SK-N-SH (cell line): ENCODE measurements around the gene TPCN2.

Source experiments
- CHD2 ChIP-seq: fragments of 150-350 bp; IDR thresholded peaks from 2 replicates; pipeline ENCODE4 v1.6.1; 2018; ENCODE audit warnings: low read length; ENCODE audit not compliant: partially characterized antibody
- EZH2phosphoT487 ChIP-seq: fragments of 200-600 bp; sonication (generic); IDR thresholded peaks from 2 replicates; pipeline ENCODE4 v1.6.1; 2017; ENCODE audit warnings: low read depth, mixed run types, mild to moderate bottlenecking, antibody characterized with exemption, moderate library complexity, borderline replicate concordance
- JUND ChIP-seq: IDR thresholded peaks from 2 replicates; pipeline ENCODE4 v1.4.0; 2012
- NRF1 ChIP-seq: IDR thresholded peaks from 2 replicates; pipeline ENCODE4 v1.6.1; 2012; ENCODE audit warnings: low read depth, mild to moderate bottlenecking, low read length
- PBX3 ChIP-seq: IDR thresholded peaks from 2 replicates; pipeline ENCODE4; 2012
- POLR2AphosphoS5 ChIP-seq: IDR thresholded peaks from 2 replicates; pipeline ENCODE4 v1.6.1; 2012; ENCODE audit warnings: low read depth, low read length
- RCOR1 ChIP-seq: fragments of 150-350 bp; IDR thresholded peaks from 2 replicates; pipeline ENCODE4 v1.6.1; 2017; ENCODE audit warnings: antibody characterized with exemption, low read length
- SMC3 ChIP-seq: IDR thresholded peaks from 2 replicates; pipeline ENCODE4 v1.6.1; 2012; ENCODE audit warnings: low read depth, low read length, improper control_type of control experiment
- TAF1 ChIP-seq: IDR thresholded peaks from 2 replicates; pipeline ENCODE4 v1.6.1; 2012; ENCODE audit warnings: low read depth, mild to moderate bottlenecking, low read length, moderate library complexity, borderline replicate concordance
- TEAD4 ChIP-seq: IDR thresholded peaks from 2 replicates; pipeline ENCODE4 v1.4.0; 2012; ENCODE audit warnings: mild to moderate bottlenecking, borderline replicate concordance; ENCODE audit not compliant: insufficient read depth
- YY1 ChIP-seq: IDR thresholded peaks from 2 replicates; pipeline ENCODE4 v1.4.0; 2012; ENCODE audit warnings: low read depth, mild to moderate bottlenecking
- TF ChIP-seq, protein P1 (sequence below): fragments of 200-600 bp; sonication (generic); IDR thresholded peaks from 2 replicates; pipeline ENCODE4 v1.6.1; 2017; ENCODE audit warnings: antibody characterized with exemption, mild to moderate bottlenecking, moderate library complexity
- TF ChIP-seq, protein P2 (sequence below): IDR thresholded peaks from 2 replicates; pipeline ENCODE4 v1.4.0; 2012; ENCODE audit warnings: low read depth
- TF ChIP-seq, protein P3 (sequence below): IDR thresholded peaks from 2 replicates; pipeline ENCODE4 v1.4.0; 2012; ENCODE audit warnings: low read depth, borderline replicate concordance

DNA sequence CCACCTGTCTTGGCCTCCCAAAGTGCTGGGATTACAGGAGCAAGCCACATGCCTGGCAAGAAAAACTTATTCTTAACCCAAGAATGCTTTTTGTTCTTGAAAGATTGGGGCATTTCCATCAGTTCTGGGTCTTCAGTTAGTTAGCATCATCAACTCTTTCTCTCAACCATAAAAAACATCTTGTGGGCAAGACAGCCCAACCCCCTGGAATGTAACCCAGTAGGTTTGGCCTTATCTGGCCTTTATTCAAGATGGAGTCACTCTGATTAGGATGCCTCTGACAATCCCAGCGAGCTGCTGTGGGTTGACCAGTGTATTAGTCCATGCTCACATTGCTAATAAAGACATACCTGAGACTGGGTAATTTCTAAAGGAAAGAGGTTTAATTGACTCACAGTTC is 9.2 kb upstream of the TPCN2 start:
- TF ChIP-seq, protein P1, sequence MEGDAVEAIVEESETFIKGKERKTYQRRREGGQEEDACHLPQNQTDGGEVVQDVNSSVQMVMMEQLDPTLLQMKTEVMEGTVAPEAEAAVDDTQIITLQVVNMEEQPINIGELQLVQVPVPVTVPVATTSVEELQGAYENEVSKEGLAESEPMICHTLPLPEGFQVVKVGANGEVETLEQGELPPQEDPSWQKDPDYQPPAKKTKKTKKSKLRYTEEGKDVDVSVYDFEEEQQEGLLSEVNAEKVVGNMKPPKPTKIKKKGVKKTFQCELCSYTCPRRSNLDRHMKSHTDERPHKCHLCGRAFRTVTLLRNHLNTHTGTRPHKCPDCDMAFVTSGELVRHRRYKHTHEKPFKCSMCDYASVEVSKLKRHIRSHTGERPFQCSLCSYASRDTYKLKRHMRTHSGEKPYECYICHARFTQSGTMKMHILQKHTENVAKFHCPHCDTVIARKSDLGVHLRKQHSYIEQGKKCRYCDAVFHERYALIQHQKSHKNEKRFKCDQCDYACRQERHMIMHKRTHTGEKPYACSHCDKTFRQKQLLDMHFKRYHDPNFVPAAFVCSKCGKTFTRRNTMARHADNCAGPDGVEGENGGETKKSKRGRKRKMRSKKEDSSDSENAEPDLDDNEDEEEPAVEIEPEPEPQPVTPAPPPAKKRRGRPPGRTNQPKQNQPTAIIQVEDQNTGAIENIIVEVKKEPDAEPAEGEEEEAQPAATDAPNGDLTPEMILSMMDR: no peak
- no peak for TF ChIP-seq NRF1
- TF ChIP-seq JUND: no peak
- no peak for TF ChIP-seq CHD2
- TF ChIP-seq EZH2phosphoT487: no peak
- no peak for TF ChIP-seq RCOR1
- no peak for TF ChIP-seq PBX3
- TF ChIP-seq YY1: no peak
- no peak for TF ChIP-seq TEAD4
- TF ChIP-seq SMC3: no peak
- TF ChIP-seq, protein P2, sequence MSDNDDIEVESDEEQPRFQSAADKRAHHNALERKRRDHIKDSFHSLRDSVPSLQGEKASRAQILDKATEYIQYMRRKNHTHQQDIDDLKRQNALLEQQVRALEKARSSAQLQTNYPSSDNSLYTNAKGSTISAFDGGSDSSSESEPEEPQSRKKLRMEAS: no peak
- TF ChIP-seq, protein P3, sequence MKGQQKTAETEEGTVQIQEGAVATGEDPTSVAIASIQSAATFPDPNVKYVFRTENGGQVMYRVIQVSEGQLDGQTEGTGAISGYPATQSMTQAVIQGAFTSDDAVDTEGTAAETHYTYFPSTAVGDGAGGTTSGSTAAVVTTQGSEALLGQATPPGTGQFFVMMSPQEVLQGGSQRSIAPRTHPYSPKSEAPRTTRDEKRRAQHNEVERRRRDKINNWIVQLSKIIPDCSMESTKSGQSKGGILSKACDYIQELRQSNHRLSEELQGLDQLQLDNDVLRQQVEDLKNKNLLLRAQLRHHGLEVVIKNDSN: no peak
- no peak for TF ChIP-seq POLR2AphosphoS5
- TF ChIP-seq TAF1: no peak
